GM12873 (cell line): ENCODE measurements around the gene TRABD2B.

Experiments used
- TF ChIP-seq, protein P1 (sequence below): IDR thresholded peaks from 2 replicates; pipeline ENCODE4 v1.5.1; 2012; ENCODE audit warnings: low read depth, mild to moderate bottlenecking, moderate library complexity, low read length, control low read depth; ENCODE audit not compliant: insufficient read depth; ENCODE audit errors: missing control alignments

Gene TRABD2B

DNA sequence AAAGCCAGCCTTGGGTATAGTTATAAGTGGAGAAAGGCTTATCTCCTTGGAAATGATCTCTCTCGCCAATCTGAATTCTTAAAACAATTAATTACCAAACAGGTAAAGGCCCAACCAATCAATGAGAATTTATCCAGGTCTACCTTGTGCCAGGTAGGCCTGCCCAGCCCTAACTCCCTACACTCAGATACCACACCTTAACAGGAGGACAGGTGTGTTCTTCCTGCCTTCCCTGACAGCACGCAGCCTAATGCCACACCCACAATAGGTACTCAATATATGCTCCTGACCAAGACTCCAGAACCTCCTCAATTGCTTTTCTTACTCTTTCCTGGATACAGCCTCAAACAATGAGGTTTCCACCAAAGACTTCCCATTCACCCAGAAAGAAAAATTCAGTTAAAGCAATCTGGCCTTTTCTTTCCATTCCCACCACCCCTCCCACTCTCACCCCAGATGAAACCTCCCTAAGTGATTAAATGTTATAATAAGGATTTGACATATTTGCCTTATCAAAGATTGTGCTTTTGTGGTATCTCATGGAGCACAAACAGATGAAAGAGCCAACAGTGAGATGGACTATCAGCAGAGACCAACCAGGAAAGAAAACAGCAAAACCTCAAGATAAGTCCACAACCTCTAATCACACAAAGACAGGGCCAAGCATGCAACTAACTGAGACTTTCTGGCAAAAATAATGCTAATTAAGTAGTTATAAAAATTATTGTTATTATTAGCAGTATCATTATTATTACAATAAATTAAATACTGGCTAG lies 25.6 kb downstream of the TRABD2B start:
- TF ChIP-seq, protein P1, sequence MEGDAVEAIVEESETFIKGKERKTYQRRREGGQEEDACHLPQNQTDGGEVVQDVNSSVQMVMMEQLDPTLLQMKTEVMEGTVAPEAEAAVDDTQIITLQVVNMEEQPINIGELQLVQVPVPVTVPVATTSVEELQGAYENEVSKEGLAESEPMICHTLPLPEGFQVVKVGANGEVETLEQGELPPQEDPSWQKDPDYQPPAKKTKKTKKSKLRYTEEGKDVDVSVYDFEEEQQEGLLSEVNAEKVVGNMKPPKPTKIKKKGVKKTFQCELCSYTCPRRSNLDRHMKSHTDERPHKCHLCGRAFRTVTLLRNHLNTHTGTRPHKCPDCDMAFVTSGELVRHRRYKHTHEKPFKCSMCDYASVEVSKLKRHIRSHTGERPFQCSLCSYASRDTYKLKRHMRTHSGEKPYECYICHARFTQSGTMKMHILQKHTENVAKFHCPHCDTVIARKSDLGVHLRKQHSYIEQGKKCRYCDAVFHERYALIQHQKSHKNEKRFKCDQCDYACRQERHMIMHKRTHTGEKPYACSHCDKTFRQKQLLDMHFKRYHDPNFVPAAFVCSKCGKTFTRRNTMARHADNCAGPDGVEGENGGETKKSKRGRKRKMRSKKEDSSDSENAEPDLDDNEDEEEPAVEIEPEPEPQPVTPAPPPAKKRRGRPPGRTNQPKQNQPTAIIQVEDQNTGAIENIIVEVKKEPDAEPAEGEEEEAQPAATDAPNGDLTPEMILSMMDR, result no peak

DNA sequence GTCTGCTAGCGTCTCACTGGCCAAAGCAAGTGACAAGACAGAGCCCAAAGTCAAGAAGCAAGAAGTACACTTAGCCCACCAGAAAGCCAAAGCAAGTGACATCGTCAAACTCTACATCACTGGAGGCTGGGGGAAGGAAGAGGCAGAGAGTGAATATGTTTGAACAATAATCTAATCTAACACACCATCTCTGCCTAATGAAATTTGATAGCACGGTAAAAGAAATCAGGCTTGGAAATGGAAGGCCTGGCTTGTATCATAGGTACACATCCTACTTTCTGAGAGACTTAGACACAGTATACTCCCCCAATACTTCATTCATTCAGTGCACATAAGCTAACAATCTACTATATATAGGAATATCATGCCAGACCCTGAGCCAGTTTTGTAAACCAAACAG lies 26.3 kb downstream of the TRABD2B start:
- TF ChIP-seq, protein P1, result no peak

DNA sequence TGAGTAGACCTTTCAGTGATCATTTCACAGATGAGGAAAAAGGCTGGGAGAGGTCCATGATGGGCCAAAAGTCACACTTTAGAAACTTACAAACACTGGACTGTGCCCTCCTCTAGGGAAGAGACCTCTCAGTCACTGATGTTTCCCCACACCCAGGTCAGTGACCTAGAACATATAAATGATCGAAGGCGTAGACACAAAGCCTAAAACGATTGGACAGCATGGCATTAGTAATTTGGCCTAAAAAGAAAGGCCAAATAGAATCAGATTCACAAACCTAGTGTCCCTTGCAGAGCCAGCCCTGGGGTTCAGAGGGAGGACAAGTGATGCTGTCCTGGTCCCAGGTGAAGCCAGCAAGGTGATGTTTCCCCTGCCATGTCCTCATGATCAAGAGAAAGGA lies 27.7 kb downstream of the TRABD2B start:
- TF ChIP-seq, protein P1, result no peak

DNA sequence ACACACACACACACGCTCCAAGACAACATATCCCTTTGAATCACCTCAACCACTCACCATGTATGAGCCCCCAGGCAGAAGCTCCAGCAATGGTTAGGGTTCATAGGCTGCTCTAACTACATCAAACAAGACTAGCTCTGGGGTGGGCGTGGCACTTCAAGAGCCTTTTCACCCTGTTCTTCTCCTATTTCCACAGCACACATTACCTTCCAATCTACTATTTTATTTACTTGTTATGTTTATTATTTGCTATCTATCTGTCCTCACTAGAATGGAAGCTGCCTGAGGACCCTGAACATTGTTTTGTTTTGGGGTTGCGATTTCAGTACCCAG lies 28.7 kb downstream of the TRABD2B start:
- TF ChIP-seq, protein P1, result no peak

DNA sequence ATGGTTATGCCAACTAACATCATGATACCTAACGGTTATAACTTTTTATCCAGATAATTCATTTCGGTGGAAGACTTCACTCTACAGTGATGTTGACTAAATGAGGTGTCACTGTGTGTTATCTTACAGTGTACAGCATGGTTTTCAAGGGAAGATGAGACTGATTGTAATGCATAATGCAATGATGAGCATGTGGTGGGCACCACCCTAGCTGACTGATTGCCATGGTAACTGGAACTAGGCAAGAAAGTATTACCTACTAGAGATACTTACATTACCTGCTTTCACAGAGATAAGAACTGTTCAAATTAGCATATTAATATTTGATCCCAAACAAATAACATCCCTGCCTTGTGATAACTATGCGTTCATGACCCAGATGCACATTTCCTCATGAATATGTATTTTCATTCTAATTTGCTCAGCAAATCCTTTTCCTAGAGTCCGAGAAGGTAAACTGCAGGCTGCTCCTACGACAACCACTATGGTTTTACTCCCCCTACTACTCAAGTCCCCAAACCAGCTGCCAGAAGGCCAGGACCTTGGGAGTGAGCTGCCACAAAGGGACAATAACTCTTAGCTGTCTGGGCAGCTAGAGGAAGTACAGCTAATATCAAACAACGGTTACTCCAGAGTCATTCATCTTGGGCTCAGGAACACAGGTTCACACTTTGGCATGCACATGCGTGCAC lies 29.2 kb downstream of the TRABD2B start:
- TF ChIP-seq, protein P1, result no peak

DNA sequence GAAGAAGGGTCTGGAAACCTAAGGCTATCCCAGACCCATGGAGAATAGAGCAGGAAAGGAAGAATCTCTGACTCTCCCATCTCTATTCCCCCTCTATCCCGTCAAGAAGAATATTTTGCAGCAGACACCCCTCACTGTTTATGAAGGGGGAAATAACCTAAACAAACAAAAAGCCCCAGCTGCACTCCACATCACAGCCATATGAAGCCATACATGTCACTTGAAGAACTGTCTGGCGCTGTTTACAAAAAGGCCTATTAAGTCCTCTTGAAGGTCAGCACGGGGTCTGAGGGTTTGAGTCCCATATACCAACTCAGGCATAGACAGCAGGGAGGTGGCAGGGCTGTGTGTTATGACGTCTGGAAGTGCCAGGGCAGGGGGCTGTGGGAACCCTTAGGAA lies 31.4 kb downstream of the TRABD2B start:
- TF ChIP-seq, protein P1, result no peak

DNA sequence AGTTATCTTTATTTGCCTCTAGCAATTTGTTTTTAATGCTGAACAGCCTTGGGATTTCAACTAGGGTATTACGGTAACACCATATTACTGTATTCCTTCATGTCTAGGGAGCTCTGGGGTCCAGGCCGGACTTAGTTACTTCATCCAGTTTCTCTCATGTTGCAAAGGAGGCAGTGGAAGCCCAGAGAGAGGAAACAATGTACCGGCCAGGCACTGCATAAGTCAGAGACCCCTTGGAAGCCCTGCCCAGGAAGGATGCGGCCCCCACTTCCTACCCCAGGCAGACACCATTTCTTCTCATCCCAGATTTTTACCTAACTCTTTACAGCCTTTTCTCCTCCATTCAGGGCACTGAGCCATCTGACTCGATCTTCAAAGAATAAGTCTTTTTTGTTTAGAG lies 32.5 kb downstream of the TRABD2B start:
- TF ChIP-seq, protein P1, result no peak
